ENCODE measurements around the gene MGLL.

The MGLL gene

GRCh38 chr3:127817406-127817841 is 4.9 kb downstream of the MGLL start:
- Histone ChIP-seq H3K4me3 (ENCODE audit: low read length) (no peak overlapping the region), H3K9ac (ENCODE audit: low read length) (no peak overlapping the region), H3K27ac (ENCODE audit: low read depth, low read length) (no peak overlapping the region), H3K4me1 (ENCODE audit: control insufficient read depth, insufficient read depth, low read length) (peaks cover 8% of the 10 kb centered on the region), H3K27me3 (ENCODE audit: control insufficient read depth, insufficient read depth, low read length) (no peaks in the 10 kb centered on the region), H3K36me3 (ENCODE audit: control insufficient read depth, insufficient read depth, low read length) (peaks cover 3% of the 10 kb centered on the region)

DNA sequence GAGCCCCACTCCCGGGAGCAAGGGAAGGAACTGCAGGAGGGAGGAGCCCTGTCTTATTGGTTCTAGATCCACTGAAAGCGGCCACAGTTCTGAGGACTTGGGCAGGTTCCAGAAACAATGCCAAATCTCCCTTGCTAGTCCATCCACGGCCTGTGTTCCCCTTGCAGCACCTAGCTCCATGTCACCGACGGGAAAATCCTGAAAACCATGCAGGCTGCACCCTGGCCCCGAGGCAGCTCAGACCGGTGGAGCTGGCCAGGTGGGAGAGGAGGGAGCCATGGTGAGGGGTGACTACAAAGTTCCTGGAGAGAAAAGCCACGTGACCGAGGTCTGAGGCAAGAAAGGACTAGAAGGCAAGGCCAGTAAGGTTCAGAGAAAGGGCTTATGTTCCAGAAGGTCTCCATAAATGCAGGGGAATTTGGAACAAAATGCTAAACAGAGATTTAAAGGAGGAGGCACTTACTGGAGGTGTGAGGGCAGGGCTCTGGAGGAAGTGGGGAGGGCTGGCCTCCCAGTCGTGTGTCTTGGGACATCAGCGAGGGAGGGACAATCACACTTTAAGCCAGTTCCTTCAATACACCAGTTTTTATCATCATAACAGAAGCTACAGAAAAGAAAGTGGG is 5.4 kb downstream of the MGLL start:
- Histone ChIP-seq H3K27me3 (ENCODE audit: control insufficient read depth, insufficient read depth, low read length) (no peaks in the 10 kb centered on the region), H3K36me3 (ENCODE audit: control insufficient read depth, insufficient read depth, low read length) (peaks cover 3% of the 10 kb centered on the region), H3K4me3 (ENCODE audit: low read length) (peak overlapping the region; percentile 33), H3K9ac (ENCODE audit: low read length) (no peak overlapping the region), H3K27ac (ENCODE audit: low read depth, low read length) (peak overlapping the region; percentile 52), H3K4me1 (ENCODE audit: control insufficient read depth, insufficient read depth, low read length) (peaks cover 8% of the 10 kb centered on the region)

GRCh38 chr3:127815641-127816605 is 6.4 kb downstream of the MGLL start:
- H3K27ac ChIP-seq (ENCODE audit: low read depth, low read length): peak overlapping the region; percentile 52

GRCh38 chr3:127815001-127815400 is 7.3 kb downstream of the MGLL start:
- Histone ChIP-seq H3K9ac (ENCODE audit: low read length) (no peak overlapping the region), H3K27me3 (ENCODE audit: control insufficient read depth, insufficient read depth, low read length) (no peaks in the 10 kb centered on the region), H3K27ac (ENCODE audit: low read depth, low read length) (no peak overlapping the region), H3K4me1 (ENCODE audit: control insufficient read depth, insufficient read depth, low read length) (no peaks in the 10 kb centered on the region), H3K4me3 (ENCODE audit: low read length) (no peak overlapping the region), H3K36me3 (ENCODE audit: control insufficient read depth, insufficient read depth, low read length) (peaks cover 9% of the 10 kb centered on the region)

More at GRCh38 chr3:127815641-127816605, 6.4 kb downstream of the MGLL start:
- Histone ChIP-seq H3K4me3 (ENCODE audit: low read length) (peak overlapping the region; percentile 33), H3K4me1 (ENCODE audit: control insufficient read depth, insufficient read depth, low read length) (peaks cover 6% of the 10 kb centered on the region), H3K36me3 (ENCODE audit: control insufficient read depth, insufficient read depth, low read length) (peaks cover 9% of the 10 kb centered on the region), H3K9ac (ENCODE audit: low read length) (no peak overlapping the region), H3K27me3 (ENCODE audit: control insufficient read depth, insufficient read depth, low read length) (no peaks in the 10 kb centered on the region)

DNA sequence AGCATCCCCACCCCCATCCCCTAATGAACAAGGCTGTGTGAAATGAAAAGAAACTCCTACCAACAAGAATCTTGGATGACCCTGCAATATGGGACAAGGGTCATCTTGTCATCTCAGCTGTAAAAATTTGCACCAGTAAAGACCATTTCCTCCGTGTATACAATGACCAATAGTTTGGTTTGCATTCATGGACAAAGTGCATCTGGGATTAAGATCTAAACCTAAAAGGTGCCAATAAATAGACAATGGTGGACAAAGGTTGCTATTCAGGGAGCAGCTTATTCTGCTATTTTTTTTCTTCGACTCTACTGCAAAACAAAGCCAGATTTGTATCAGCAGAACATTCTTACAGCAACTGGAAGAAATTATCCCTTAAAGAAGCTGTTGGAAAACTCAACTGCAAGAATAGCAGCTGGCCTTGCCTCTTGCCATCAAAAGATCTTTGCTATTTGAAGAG is 8.0 kb downstream of the MGLL start:
- Histone ChIP-seq H3K27ac (ENCODE audit: low read depth, low read length) (no peak overlapping the region), H3K4me1 (ENCODE audit: control insufficient read depth, insufficient read depth, low read length) (no peaks in the 10 kb centered on the region), H3K9ac (ENCODE audit: low read length) (no peak overlapping the region), H3K4me3 (ENCODE audit: low read length) (no peak overlapping the region), H3K36me3 (ENCODE audit: control insufficient read depth, insufficient read depth, low read length) (peaks cover 9% of the 10 kb centered on the region), H3K27me3 (ENCODE audit: control insufficient read depth, insufficient read depth, low read length) (no peaks in the 10 kb centered on the region)

DNA sequence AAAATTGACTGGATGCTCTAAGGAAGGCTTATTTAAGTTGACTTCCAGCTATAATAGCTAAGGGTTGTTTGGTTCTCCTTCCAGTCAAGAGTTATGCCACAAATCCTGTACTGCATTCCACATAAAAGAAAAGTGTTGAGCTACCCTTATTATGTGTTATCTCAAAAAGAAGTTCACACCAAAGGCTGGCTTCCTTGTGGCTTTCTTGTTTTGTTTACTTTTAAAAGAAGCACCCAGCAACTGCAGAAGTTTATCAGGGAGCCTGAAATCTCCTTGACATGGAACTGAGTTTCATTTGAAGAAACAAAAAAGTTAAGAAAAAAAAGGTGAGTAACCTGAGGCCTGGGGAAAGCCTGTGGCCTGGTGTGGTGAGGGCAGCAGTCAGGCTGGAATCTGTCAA is 10.2 kb downstream of the MGLL start:
- H3K27me3 ChIP-seq (ENCODE audit: control insufficient read depth, insufficient read depth, low read length): no peaks in the 10 kb centered on the region
- H3K36me3 ChIP-seq (ENCODE audit: control insufficient read depth, insufficient read depth, low read length): peaks cover 15% of the 10 kb centered on the region
- H3K27ac ChIP-seq (ENCODE audit: low read depth, low read length): no peak overlapping the region
- H3K9ac ChIP-seq (ENCODE audit: low read length): no peak overlapping the region
- H3K4me1 ChIP-seq (ENCODE audit: control insufficient read depth, insufficient read depth, low read length): no peaks in the 10 kb centered on the region
- no peak overlapping the region for H3K4me3 ChIP-seq (ENCODE audit: low read length)

DNA sequence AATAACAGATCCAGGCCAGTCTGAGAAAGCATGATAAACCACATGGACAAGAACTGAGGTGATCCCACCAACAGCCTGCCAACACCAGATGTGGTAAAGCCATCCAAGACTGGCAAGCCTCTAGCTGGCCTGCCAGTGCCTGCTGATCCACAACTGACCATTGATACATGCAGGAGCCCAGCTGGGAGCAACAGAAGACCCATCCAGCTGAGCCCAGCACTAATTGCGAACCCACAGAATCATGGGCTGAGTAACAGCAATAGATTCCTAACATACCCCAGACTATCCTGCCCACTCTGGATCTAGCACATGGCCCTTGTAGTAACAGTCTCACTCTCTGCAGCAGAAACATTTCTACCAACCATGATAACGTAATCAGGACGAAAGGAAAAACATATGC is 10.6 kb downstream of the MGLL start:
- Histone ChIP-seq H3K27ac (ENCODE audit: low read depth, low read length) (no peak overlapping the region), H3K36me3 (ENCODE audit: control insufficient read depth, insufficient read depth, low read length) (peaks cover 15% of the 10 kb centered on the region), H3K9ac (ENCODE audit: low read length) (no peak overlapping the region), H3K4me1 (ENCODE audit: control insufficient read depth, insufficient read depth, low read length) (no peaks in the 10 kb centered on the region), H3K4me3 (ENCODE audit: low read length) (no peak overlapping the region), H3K27me3 (ENCODE audit: control insufficient read depth, insufficient read depth, low read length) (no peaks in the 10 kb centered on the region)

DNA sequence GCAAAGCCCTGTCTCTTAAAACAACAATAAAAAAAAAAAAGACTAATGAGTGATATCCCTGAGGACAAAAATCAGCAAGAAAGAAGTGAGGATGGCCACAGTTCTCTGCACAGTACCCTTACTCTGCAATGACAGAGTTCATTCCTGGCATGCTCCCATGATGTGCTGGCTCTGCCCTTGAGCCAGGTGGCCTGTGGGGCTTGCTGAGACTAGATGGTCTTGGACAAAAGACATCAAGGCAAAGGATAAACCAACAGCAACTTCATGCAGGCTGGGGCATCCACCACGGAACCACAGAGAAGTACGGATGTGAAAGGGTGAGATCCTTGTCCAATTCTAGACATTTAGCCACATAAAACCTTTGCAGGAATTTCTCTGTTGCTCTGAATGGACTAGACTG is 12.7 kb downstream of the MGLL start:
- Histone ChIP-seq H3K9ac (ENCODE audit: low read length) (no peak overlapping the region), H3K4me1 (ENCODE audit: control insufficient read depth, insufficient read depth, low read length) (no peaks in the 10 kb centered on the region), H3K27ac (ENCODE audit: low read depth, low read length) (no peak overlapping the region), H3K36me3 (ENCODE audit: control insufficient read depth, insufficient read depth, low read length) (peaks cover 18% of the 10 kb centered on the region), H3K4me3 (ENCODE audit: low read length) (no peak overlapping the region), H3K27me3 (ENCODE audit: control insufficient read depth, insufficient read depth, low read length) (no peaks in the 10 kb centered on the region)

DNA sequence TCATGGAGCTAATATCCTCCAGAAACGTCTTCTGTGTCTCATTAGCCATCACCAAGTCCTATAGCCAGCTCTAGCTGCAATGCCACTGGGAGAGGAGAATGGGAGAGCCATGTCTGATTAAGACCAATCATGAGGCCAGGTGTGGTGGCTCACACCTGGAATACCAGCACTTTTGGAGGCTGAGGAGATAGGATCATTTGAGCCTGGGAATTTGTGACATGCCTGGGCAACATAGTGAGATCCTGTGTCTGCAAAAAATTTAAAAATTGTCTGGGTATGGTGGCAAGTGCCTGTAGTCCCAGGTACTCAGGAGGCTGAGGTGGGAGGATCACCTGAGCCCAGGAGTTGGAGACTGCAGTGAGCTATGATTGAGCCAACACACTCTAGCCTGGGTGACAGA is 13.1 kb downstream of the MGLL start:
- no peaks in the 10 kb centered on the region for H3K27me3 ChIP-seq (ENCODE audit: control insufficient read depth, insufficient read depth, low read length)
- H3K9ac ChIP-seq (ENCODE audit: low read length): no peak overlapping the region
- H3K4me1 ChIP-seq (ENCODE audit: control insufficient read depth, insufficient read depth, low read length): no peaks in the 10 kb centered on the region
- peaks cover 18% of the 10 kb centered on the region for H3K36me3 ChIP-seq (ENCODE audit: control insufficient read depth, insufficient read depth, low read length)
- H3K4me3 ChIP-seq (ENCODE audit: low read length): no peak overlapping the region
- H3K27ac ChIP-seq (ENCODE audit: low read depth, low read length): no peak overlapping the region

DNA sequence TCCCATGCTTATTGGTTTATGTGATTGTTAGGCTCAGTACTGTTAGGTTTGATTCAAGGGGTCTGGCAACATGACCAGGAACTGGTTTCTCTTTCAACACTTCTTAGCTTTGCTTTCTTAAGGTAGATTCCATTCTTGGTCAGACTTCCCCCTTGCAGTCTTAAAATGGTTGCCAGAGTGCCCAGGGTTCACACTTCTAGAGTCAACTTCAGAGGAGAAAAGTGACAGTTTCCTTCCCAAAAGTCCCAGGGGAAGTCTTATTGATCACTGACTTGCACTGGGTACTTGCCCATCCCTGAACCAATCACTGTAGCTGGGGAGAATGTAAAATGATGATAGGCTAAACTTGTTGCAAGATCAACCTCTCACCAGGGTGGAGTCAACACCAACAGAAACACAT is 14.1 kb downstream of the MGLL start:
- Histone ChIP-seq H3K4me3 (ENCODE audit: low read length) (no peak overlapping the region), H3K27me3 (ENCODE audit: control insufficient read depth, insufficient read depth, low read length) (no peaks in the 10 kb centered on the region), H3K4me1 (ENCODE audit: control insufficient read depth, insufficient read depth, low read length) (no peaks in the 10 kb centered on the region), H3K36me3 (ENCODE audit: control insufficient read depth, insufficient read depth, low read length) (peaks cover 18% of the 10 kb centered on the region), H3K9ac (ENCODE audit: low read length) (no peak overlapping the region), H3K27ac (ENCODE audit: low read depth, low read length) (no peak overlapping the region)

DNA sequence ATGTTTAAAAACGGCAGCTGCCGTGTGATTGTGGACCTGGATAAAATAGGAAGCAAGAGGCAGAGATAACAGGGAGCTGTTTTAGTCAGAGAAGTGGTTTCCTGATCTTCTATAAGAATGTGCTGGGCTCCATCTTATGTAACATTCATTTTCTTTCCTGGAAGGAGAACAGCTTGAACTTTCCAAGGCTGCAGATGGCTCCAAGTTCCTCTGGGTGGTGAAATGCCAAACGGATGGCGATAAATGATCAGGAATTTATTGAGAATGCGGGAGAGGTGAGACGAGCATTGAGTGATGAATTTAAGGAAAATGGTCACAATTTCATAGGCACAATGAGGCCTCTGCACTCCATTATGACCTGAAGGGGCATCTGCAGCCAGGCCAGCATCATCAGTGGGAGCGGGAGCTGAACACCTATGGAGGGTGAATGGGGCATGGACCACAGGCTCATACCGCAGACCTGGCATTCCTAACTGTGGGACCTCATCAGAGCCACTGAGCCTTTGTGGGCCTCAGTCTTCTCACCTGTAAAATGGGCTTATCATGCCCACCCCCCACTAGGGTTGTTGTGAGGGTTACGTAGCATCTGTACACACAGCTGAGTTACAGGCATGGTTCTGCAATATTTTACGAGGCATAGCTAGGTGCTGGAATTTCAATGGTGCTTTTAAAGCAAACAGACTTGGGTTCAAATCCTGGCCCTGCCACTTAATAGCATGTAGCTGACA is 17.1 kb downstream of the MGLL start:
- Histone ChIP-seq H3K27ac (ENCODE audit: low read depth, low read length) (no peak overlapping the region), H3K36me3 (ENCODE audit: control insufficient read depth, insufficient read depth, low read length) (peaks cover 12% of the 10 kb centered on the region), H3K4me3 (ENCODE audit: low read length) (no peak overlapping the region), H3K4me1 (ENCODE audit: control insufficient read depth, insufficient read depth, low read length) (no peaks in the 10 kb centered on the region), H3K9ac (ENCODE audit: low read length) (no peak overlapping the region), H3K27me3 (ENCODE audit: control insufficient read depth, insufficient read depth, low read length) (no peaks in the 10 kb centered on the region)

- H3K4me3 ChIP-seq (ENCODE audit: low read length): no peak overlapping the region
- H3K27me3 ChIP-seq (ENCODE audit: control insufficient read depth, insufficient read depth, low read length): no peaks in the 10 kb centered on the region
- H3K36me3 ChIP-seq (ENCODE audit: control insufficient read depth, insufficient read depth, low read length): peaks cover 11% of the 10 kb centered on the region
- H3K27ac ChIP-seq (ENCODE audit: low read depth, low read length): no peak overlapping the region
- no peaks in the 10 kb centered on the region for H3K4me1 ChIP-seq (ENCODE audit: control insufficient read depth, insufficient read depth, low read length)
- no peak overlapping the region for H3K9ac ChIP-seq (ENCODE audit: low read length)
Measured at GRCh38 chr3:127804141-127804540, 18.2 kb downstream of the MGLL start.
